ENCODE data around the gene MYO18B. TPM values are rescaled to one million over a fixed set of nuclear protein-coding genes. Genes with fewer than 3 reads are reported as not detected.

Gene MYO18B
- total and polyA plus RNA-seq, 2 donors (not counting 3 experiments of a cell fraction or from before 2014, with no cell fraction given): 0.01 TPM; not detected in 1

DNA sequence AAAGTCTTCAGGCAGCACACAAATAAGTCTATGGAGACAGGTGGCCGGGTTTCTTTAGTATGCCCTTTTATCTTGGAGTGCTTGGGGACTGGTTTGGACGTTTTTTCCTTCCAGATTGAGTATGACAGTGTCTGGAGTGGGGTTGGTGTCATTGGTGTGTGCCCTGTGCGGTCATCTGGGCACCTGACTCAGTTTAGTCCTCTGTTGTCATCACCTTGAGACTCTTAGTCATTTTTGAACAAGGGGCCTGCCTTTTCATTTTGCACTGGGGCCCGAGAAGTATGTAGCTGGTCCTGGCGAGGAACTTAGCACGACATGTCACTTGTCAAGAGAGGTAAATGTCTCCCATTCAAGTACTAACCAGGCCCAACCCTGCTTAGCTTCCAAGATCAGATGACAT lies 27.2 kb upstream of the MYO18B start:
- H3K9me1 ChIP-seq (replicated peaks; ENCODE audit: control insufficient read depth, extremely low read depth, insufficient read depth, low read length): no peaks in the 10 kb centered on the region
- H3K27ac ChIP-seq (ENCODE audit: insufficient read depth, low read depth, low read length): no peak overlapping the region
- FAIRE-seq: no peak
- H3K27me3 ChIP-seq (ENCODE audit: control insufficient read depth in 2 of 2, insufficient read depth in 2 of 2, low read length in 2 of 2): no peaks in the 10 kb centered on the region
- intact Hi-C loops (cut with micrococcal nuclease): no loop called here
- H3K9ac ChIP-seq (replicated peaks; ENCODE audit: extremely low read depth, insufficient read depth, low read length): no peak overlapping the region
- ChIA-PET CTCF (interaction anchor here (1.3 to 3.5 kb wide), 3 partner anchors 15 to 58 kb away, joined by 3 to 14 read pairs (median 3); no protein-coding TSS in a partner anchor), POLR2A (no interaction called here)
- no peaks in the 10 kb centered on the region for H3K9me3 ChIP-seq (replicated peaks; ENCODE audit: control insufficient read depth, insufficient read depth, low read length)
- dilution Hi-C loops (cut with MboI; ENCODE audit: extremely low pct_ligation_motif_present, low sequenced_read_pairs): no loop called here
- no TSS peak for BruUV-seq (replicated peaks)
- H4K20me1 ChIP-seq (replicated peaks; ENCODE audit: control insufficient read depth, extremely low read depth, insufficient read depth, low read length): no peaks in the 10 kb centered on the region
- H3K4me1 ChIP-seq (ENCODE audit: control insufficient read depth, extremely low read depth, insufficient read depth, low read length): no peaks in the 10 kb centered on the region
- H3K4me2 ChIP-seq (ENCODE audit: insufficient read depth, low read length): no peak overlapping the region
- DNase-seq (ENCODE audit: low read depth, low spot score): no peak
- H3K79me2 ChIP-seq (ENCODE audit: control insufficient read depth, insufficient read depth, low read length): no peaks in the 10 kb centered on the region
- no peak overlapping the region for H2AFZ ChIP-seq (ENCODE audit: low read depth, low read length)
- H3K36me3 ChIP-seq (ENCODE audit: control insufficient read depth in 2 of 2, extremely low read depth in 1 of 2, insufficient read depth in 2 of 2, low read length in 2 of 2): no peaks in the 10 kb centered on the region
- TF ChIP-seq FOS (IDR thresholded peaks at IDR 0.05; ENCODE audit: borderline replicate concordance, insufficient read depth, low read length) (no peak), GATA2 (IDR thresholded peaks at IDR 0.05; ENCODE audit: insufficient read depth, insufficient read length, low read depth, low read length) (no peak), JUN (IDR thresholded peaks at IDR 0.05; ENCODE audit: borderline replicate concordance, insufficient read depth, insufficient read length, low read depth) (no peak), POLR2AphosphoS5 (IDR thresholded peaks at IDR 0.05; ENCODE audit: insufficient read depth, low read depth, low read length) (no peak), POLR2A (IDR thresholded peaks at IDR 0.05; ENCODE audit: low read depth, low read length) (no peak), MYC (IDR thresholded peaks at IDR 0.05; ENCODE audit: low read depth, low read length) (no peak), EZH2 (IDR thresholded peaks at IDR 0.05; ENCODE audit: borderline replicate concordance, low read depth, low read length, severe bottlenecking) (no peak)
- TF ChIP-seq, protein P1, sequence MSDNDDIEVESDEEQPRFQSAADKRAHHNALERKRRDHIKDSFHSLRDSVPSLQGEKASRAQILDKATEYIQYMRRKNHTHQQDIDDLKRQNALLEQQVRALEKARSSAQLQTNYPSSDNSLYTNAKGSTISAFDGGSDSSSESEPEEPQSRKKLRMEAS (IDR thresholded peaks at IDR 0.05; ENCODE audit: insufficient read depth, insufficient read length): no peak
- TF ChIP-seq, protein P2, sequence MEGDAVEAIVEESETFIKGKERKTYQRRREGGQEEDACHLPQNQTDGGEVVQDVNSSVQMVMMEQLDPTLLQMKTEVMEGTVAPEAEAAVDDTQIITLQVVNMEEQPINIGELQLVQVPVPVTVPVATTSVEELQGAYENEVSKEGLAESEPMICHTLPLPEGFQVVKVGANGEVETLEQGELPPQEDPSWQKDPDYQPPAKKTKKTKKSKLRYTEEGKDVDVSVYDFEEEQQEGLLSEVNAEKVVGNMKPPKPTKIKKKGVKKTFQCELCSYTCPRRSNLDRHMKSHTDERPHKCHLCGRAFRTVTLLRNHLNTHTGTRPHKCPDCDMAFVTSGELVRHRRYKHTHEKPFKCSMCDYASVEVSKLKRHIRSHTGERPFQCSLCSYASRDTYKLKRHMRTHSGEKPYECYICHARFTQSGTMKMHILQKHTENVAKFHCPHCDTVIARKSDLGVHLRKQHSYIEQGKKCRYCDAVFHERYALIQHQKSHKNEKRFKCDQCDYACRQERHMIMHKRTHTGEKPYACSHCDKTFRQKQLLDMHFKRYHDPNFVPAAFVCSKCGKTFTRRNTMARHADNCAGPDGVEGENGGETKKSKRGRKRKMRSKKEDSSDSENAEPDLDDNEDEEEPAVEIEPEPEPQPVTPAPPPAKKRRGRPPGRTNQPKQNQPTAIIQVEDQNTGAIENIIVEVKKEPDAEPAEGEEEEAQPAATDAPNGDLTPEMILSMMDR (IDR thresholded peaks at IDR 0.05; ENCODE audit: extremely low read depth in 1 of 2, insufficient read depth in 1 of 2, low read depth in 1 of 2, low read length in 2 of 2): no peak
- no peak overlapping the region for H3K4me3 ChIP-seq (replicated peaks in 1 of 3; ENCODE audit: insufficient read depth in 1 of 3, low read depth in 1 of 3, low read length in 3 of 3)

Data from endothelial cell of umbilical vein (primary cell).